Gastrocnemius medialis (tissue), 4 donors: ENCODE results near the gene ETDC.

Experiments used
- CTCF ChIP-seq, 5 experiments: fragments of 450-650 bp in 3 of 5; fragments of 200-600 bp in 2 of 5; sonication (generic) in 2 of 5; IDR thresholded peaks in 4 of 5; conservative IDR thresholded peaks in 1 of 5; 1 replicate in 4 of 5; 2 replicates in 1 of 5; pipeline ENCODE4 v1.5.1; 2016 to 2019; ENCODE audit warnings: antibody characterized with exemption in 5 of 5, mild to moderate bottlenecking in 3 of 5, moderate library complexity in 3 of 5
- POLR2A ChIP-seq, 2 donors: fragments of 450-650 bp; IDR thresholded peaks; one replicate each; pipeline ENCODE4 v1.6.1; 2017; ENCODE audit warnings: antibody characterized with exemption in 2 of 2, mild to moderate bottlenecking in 2 of 2, moderate library complexity in 2 of 2

- TF ChIP-seq CTCF (IDR thresholded peaks at IDR 0.05 in 4 of 5, conservative IDR thresholded peaks at IDR 0.05 in 1 of 5) (no peak), POLR2A (IDR thresholded peaks at IDR 0.05) (no peak)
Observed at GRCh38 chrX:135315864-135316263, 6.6 kb downstream of the ETDC start.
